ENCODE results near the gene ARID4B. TPM values are rescaled to one million over a fixed set of nuclear protein-coding genes. Genes with fewer than 3 reads are reported as not detected.

Gene ARID4B
- total and polyA plus RNA-seq, 5 experiments from 2014 or later, result 37.4 to 105 (median 58.0) TPM

DNA sequence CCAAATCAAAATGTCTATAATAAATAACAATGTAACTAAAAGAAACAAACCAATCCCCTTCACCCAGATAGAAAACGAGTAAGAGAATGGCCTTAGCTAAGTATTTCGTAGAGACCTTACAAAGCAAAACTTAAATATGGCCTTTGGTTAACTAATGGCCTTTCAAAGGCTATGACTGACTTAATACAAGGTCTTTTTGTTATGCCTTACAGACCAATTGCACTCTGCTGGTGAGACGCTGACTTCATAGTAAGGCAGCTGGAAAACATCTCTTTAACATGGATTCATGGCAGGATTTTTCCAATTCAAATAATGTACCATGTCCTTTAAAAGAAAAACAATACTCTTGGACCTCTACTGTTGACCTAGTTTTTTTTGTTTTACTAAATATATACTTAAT, 23.5 kb upstream of the ARID4B start:
- H3K27ac Mint-ChIP-seq, result no peak overlapping the region
- H3K4me1 Mint-ChIP-seq, result peaks cover 0 to 2% (median 0%) of the 10 kb centered on the region in 4 donors
- peaks cover 0 to 3% (median 0%) of the 10 kb centered on the region in 5 donors for H3K27me3 Mint-ChIP-seq
- no peak overlapping the region for H3K4me3 Mint-ChIP-seq
- no peak for ATAC-seq
- POLR2A ChIA-PET, result no interaction called here
- DNase-seq, result no peak
- no peaks in the 10 kb centered on the region for H3K9me3 Mint-ChIP-seq
- H3K36me3 Mint-ChIP-seq, result peaks cover 0 to 7% (median 0%) of the 10 kb centered on the region in 3 donors

DNA sequence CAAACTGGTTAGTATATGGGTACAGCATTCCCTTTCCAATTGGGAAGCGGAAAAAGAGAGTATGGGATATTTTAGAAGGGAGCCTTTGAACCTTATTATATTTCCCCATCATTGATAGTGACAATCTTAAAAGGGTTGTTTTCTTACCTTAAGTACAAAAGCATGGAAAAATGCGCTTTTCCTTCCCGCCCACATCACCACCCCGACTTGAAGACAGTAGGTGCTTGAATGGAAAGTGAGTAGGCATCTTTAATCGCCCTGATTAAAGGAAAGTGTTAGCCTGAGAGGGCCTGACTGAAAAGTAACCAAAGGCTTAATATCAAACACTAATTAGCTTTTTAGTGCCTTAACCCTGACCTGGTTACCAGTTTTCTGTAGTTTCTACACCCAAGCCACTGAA, 15.7 kb upstream of the ARID4B start:
- Mint-ChIP-seq H3K36me3 (peaks cover 6 to 67% (median 16%) of the 10 kb centered on the region in 3 donors), H3K27me3 (no peaks in the 10 kb centered on the region), H3K9me3 (no peaks in the 10 kb centered on the region), H3K4me3 (no peak overlapping the region), H3K4me1 (peaks cover 0 to 15% (median 6%) of the 10 kb centered on the region in 4 donors), H3K27ac (peak overlapping the region in 4 of 10 donors; percentile 2 to 73 (median 65))
- DNase-seq (no peak), ATAC-seq (no peak)
- POLR2A ChIA-PET, result interaction anchor here (0.6 kb wide), 1 partner anchor 143 kb away, joined by 4 read pairs; no protein-coding TSS in a partner anchor

DNA sequence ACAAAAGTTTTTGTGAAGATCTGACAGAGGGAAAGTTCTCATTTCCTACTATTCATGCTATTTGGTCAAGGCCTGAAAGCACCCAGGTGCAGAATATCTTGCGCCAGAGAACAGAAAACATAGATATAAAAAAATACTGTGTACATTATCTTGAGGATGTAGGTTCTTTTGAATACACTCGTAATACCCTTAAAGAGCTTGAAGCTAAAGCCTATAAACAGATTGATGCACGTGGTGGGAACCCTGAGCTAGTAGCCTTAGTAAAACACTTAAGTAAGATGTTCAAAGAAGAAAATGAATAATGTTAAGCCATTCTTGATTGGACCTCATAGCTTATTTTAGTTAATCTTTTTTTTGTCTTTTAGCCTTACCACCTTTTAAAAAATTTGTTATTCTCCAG, 14.5 kb upstream of the ARID4B start:
- H3K4me3 Mint-ChIP-seq, result no peak overlapping the region
- peak overlapping the region in 3 of 10 donors; percentile 4 to 54 (median 20) for H3K27ac Mint-ChIP-seq
- no peaks in the 10 kb centered on the region for H3K27me3 Mint-ChIP-seq
- POLR2A ChIA-PET, result no interaction called here
- no peak for ATAC-seq
- H3K36me3 Mint-ChIP-seq, result peaks cover 6 to 74% (median 16%) of the 10 kb centered on the region in 3 donors
- peaks cover 3 to 17% (median 7%) of the 10 kb centered on the region in 4 donors for H3K4me1 Mint-ChIP-seq
- no peak for DNase-seq
- H3K9me3 Mint-ChIP-seq, result no peaks in the 10 kb centered on the region

DNA sequence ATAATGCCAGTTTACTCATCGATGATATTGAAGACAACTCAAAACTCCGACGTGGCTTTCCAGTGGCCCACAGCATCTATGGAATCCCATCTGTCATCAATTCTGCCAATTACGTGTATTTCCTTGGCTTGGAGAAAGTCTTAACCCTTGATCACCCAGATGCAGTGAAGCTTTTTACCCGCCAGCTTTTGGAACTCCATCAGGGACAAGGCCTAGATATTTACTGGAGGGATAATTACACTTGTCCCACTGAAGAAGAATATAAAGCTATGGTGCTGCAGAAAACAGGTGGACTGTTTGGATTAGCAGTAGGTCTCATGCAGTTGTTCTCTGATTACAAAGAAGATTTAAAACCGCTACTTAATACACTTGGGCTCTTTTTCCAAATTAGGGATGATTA, 14.1 kb upstream of the ARID4B start:
- Mint-ChIP-seq H3K27ac (peak overlapping the region in 3 of 10 donors; percentile 1 to 54 (median 12)), H3K9me3 (no peaks in the 10 kb centered on the region), H3K27me3 (no peaks in the 10 kb centered on the region), H3K4me1 (peaks cover 6 to 20% (median 8%) of the 10 kb centered on the region in 4 donors), H3K4me3 (no peak overlapping the region), H3K36me3 (peaks cover 6 to 75% (median 16%) of the 10 kb centered on the region in 3 donors)
- ATAC-seq (no peak), DNase-seq (no peak)
- POLR2A ChIA-PET, result no interaction called here

DNA sequence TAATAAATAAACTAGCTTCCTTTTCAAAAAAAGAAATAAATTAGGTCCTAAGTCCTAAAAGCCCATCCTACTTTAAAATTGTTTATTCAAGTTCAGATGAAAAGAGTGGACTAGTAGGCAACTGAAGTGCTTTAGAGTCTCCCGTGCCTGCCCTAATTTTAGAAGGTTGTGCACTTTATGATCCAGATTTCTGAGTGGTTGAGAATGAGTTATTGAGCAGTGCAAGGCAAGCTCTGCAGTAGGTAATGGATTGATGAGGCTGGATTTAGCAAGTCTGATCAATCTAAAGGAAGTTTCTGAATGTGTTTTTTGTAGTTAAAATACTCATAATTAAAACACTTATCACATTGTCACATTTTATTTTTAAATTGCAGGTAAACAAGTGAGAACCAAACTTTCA, 13.4 kb upstream of the ARID4B start:
- Mint-ChIP-seq H3K4me3 (no peak overlapping the region), H3K27ac (peak overlapping the region in 2 of 10 donors; percentile 64 to 74), H3K36me3 (peaks cover 6 to 75% (median 16%) of the 10 kb centered on the region in 3 donors), H3K27me3 (no peaks in the 10 kb centered on the region), H3K9me3 (no peaks in the 10 kb centered on the region), H3K4me1 (peaks cover 12 to 25% (median 14%) of the 10 kb centered on the region in 4 donors)
- no peak for DNase-seq
- POLR2A ChIA-PET, result no interaction called here
- no peak for ATAC-seq

DNA sequence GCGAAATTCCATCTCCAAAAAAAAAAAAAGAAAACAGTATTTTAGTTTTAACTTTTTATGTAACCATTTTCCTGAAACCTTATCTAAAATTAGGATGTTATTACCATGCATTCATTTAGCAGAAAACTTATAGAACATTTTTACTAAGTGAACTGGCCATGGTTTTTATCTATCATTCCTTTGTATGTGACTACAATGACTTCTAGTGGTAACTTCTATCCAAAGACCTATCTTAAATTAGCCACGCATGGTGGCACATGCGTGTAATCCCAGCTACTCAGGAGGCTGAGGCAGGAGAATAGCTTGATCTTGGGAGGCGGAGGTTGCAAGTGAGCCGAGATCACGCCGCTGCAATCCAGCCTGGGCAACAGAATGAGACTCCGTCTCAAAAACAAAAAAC, 11.8 kb upstream of the ARID4B start:
- Mint-ChIP-seq H3K4me3 (no peak overlapping the region), H3K9me3 (no peaks in the 10 kb centered on the region), H3K36me3 (peaks cover under 1 to 70% (median 8%) of the 10 kb centered on the region in 3 donors), H3K27ac (peak overlapping the region in 6 of 10 donors; percentile 19 to 82 (median 35)), H3K4me1 (peaks cover 7 to 29% (median 18%) of the 10 kb centered on the region in 4 donors), H3K27me3 (no peaks in the 10 kb centered on the region)
- no peak for ATAC-seq
- POLR2A ChIA-PET, result no interaction called here
- no peak for DNase-seq

DNA sequence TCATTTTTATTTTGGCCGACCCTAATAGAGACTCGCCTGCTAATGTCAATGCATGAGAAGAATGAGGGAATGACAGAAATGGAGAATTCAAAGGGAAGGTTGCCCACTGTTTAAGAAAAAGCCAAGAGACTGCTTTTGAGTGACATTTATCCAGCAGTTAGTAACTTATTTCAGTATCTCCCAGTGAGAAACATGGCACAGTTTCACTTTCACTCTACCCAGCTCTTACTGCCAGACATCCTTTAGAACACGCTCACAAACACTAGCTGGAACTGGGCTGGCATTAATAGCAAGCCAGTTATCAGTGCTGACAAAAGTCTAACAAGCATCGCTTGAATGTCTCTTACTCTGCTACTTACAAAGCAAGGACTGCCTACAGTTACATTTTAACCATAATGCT, 8.9 kb upstream of the ARID4B start:
- POLR2A ChIA-PET, result no interaction called here
- Mint-ChIP-seq H3K4me1 (peaks cover 14 to 41% (median 28%) of the 10 kb centered on the region in 4 donors), H3K4me3 (peak overlapping the region; percentile 47 to 74 (median 56)), H3K9me3 (no peaks in the 10 kb centered on the region), H3K27ac (peak overlapping the region; percentile 62 to 91 (median 78)), H3K36me3 (peaks cover 0 to 50% (median 0%) of the 10 kb centered on the region in 3 donors), H3K27me3 (no peaks in the 10 kb centered on the region)
- ATAC-seq (peak; percentile 92 to 95), DNase-seq (peak in 4 of 10 donors; percentile 5 to 49 (median 24))

DNA sequence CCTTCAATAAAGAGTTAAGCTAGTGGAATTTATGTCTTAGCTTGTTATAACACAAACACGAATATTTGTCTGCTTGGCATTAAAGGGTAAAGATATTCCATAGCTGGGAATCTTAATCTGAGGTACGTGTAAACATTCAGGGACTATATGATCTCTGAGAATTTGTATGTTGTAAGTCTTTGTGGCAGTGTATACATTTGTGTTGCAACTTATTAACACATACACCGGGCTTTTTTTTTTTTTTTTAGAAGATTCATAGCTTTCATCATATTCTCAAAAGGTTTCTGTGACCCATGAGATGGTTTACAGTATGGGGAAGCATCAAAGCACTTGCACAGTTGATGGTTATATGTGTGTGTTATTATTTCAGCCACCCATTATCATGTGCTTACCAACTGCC, 3.4 kb upstream of the ARID4B start:
- peaks cover 0 to 27% (median 3%) of the 10 kb centered on the region in 3 donors for H3K36me3 Mint-ChIP-seq
- no peak for ATAC-seq
- H3K4me1 Mint-ChIP-seq, result peaks cover 15 to 31% (median 23%) of the 10 kb centered on the region in 4 donors
- peak overlapping the region in 2 of 10 donors; percentile 25 to 72 for H3K4me3 Mint-ChIP-seq
- POLR2A ChIA-PET, result interaction anchor here (0.6 kb wide), 1 partner anchor 169 kb away, joined by 3 read pairs; no protein-coding TSS in a partner anchor
- H3K27ac Mint-ChIP-seq, result peak overlapping the region in 4 of 10 donors; percentile 33 to 80 (median 54)
- DNase-seq, result no peak
- peaks cover 0 to 1% (median 0%) of the 10 kb centered on the region in 9 donors for H3K9me3 Mint-ChIP-seq
- H3K27me3 Mint-ChIP-seq, result no peaks in the 10 kb centered on the region

DNA sequence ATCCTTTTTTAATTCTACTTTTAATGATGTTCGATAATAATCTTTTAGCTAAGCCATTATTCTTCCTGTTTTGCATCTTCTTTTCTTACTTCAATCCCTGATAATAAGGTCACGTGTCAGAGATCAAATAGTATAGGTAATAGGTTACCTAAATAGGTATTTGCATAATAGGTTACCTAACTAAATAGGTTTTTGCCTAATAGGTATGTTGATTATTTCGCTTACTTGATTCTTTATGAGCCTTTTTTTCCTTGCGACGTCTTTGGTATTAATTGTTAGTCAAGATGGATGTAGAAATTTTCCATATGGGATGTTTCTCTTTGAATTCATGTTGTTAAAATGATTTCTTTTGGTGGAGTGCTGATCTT, 2.9 kb upstream of the ARID4B start:
- no peaks in the 10 kb centered on the region for H3K27me3 Mint-ChIP-seq
- ATAC-seq, result no peak
- peaks cover 18 to 31% (median 25%) of the 10 kb centered on the region in 4 donors for H3K4me1 Mint-ChIP-seq
- peak overlapping the region in 3 of 10 donors; percentile 56 to 80 (median 59) for H3K27ac Mint-ChIP-seq
- DNase-seq, result no peak
- POLR2A ChIA-PET, result interaction anchor here (0.6 kb wide), 1 partner anchor 104 kb away, joined by 5 read pairs; no protein-coding TSS in a partner anchor
- peaks cover 0 to 26% (median 6%) of the 10 kb centered on the region in 3 donors for H3K36me3 Mint-ChIP-seq
- peak overlapping the region in 1 of 10 donors; percentile 72 for H3K4me3 Mint-ChIP-seq
- peaks cover 0 to 1% (median 0%) of the 10 kb centered on the region in 9 donors for H3K9me3 Mint-ChIP-seq

DNA sequence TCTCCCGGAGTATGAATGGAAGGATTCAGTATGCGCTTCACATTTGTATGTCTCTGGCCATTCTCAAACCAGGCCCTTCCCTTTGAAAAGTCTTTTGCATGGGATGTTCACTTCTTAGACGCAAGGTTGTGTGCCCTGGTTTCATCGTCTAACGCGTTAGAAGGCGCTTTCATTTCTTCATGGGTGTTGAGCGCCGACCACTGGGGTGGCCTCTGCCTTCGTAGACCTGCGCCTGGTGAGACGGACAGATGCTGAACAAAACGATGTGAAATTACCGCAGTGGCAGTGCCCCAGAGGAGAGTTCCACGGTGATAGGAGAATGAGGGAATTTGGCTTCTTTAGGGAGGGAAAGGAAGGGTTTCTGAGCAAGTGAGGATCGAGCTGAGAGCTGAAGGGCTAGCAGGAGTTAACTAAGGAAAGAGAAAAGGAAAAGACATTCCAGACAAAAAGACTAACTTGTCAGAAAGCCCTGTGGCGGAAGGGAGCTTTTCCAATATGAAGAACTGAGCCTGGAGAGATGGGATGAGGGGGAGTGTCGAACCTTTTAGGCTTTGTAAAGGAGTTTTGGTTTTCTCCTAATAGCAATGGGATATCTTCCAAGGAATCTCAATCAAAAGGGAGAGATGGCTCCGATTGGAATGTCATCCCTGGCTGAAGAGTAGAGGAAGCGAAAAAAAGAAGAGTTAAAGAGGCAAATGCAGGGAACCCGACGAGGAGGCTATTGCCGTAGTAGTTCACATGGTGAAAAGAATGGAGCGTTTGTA, 1.3 kb upstream of the ARID4B start:
- DNase-seq (peak in 9 of 10 donors; percentile 12 to 69 (median 47)), ATAC-seq (peak; percentile 7 to 16)
- Mint-ChIP-seq H3K9me3 (peaks cover 0 to 1% (median 0%) of the 10 kb centered on the region in 9 donors), H3K4me3 (no peak overlapping the region), H3K4me1 (peaks cover 16 to 38% (median 29%) of the 10 kb centered on the region in 4 donors), H3K36me3 (peaks cover 0 to 26% (median 6%) of the 10 kb centered on the region in 3 donors), H3K27ac (no peak overlapping the region), H3K27me3 (no peaks in the 10 kb centered on the region)
- POLR2A ChIA-PET, result interaction anchor here (0.7 to 2.3 kb wide), 7 partner anchors 26 to 718 kb away, joined by 3 to 6 read pairs (median 4); partner anchors contain the start of gene RBM34

DNA sequence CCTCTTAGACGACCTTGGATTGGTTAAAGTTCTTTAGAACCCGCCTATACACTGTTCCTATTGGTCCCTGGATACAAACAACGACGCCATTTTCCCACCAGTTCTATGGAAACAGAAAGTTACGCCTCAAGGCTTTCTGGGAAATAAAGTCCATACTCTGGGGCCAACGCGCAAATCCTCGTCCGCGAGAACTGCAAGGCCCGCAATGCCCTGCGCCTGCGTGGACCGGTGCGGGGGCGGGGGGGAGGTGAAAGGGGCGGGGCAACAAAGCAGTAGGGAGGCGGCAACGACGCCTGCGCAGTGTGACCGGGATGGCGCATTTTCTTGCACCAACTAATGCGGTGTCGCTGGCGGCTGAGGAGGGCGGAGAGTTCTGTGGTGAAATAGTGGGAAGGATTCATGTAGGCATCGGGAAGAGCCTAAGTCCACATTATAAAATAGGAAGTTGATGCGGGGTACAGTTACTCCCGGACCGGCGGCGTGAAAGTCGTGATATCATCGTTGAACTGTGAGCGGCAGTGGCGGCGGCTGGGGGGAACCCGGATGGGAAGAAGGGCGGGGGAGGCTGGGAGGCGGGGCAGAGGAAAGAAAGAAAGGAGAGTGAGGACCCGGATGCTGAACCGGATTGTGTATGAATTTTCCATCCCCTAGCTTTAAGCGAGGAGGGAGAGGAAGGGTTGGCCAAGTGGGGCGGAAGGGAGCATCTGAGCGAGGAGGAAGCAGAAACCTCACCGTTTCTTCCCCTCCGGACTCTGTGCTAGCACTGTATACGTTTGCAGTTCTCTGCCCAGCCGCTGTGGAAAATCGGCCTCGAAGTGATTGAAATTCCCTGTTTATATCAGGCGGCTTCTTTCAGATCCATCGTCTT, 526 bp upstream of the ARID4B start, which contains the start of gene GGPS1:
GGPS1 (plus strand) TSS at position 300 of the 868 bp plus-strand sequence. CDS start 6,695 bp downstream, outside the sequence.
- peak within 1 kb of the TSS in 2 of 10 donors; percentile 88 to 91 for H3K27ac Mint-ChIP-seq
- POLR2A ChIA-PET, result interaction anchor here (0.6 to 2.3 kb wide), 17 partner anchors 10 to 717 kb away, joined by 3 to 6 read pairs (median 3); partner anchors contain the start of genes RBM34 and TOMM20

More for the DNA sequence above, 526 bp upstream of the ARID4B start, which contains the start of gene GGPS1:
- Mint-ChIP-seq H3K4me3 (peak within 1 kb of the TSS in 1 of 10 donors; percentile 81), H3K36me3 (peaks cover 0 to 30% (median 6%) of the 10 kb centered on the region in 3 donors), H3K27me3 (no peaks in the 10 kb centered on the region), H3K9me3 (peaks cover 0 to 1% (median 0%) of the 10 kb centered on the region in 9 donors), H3K4me1 (peaks cover 15 to 35% (median 29%) of the 10 kb centered on the region in 4 donors)
- ATAC-seq (peak; percentile 82 to 84), DNase-seq (peak; percentile 96 to 100 (median 98))

Measured in naive thymus-derived CD8-positive, alpha-beta T cell (primary cell).